GM19397 (cell line): ENCODE measurements around the gene DISP3.
"Not testable (repeated sequence)": the region's sequence is repeated elsewhere in the genome, so short reads cannot be mapped to it uniquely, and the experiment has no call there.

Experiments used
- ATAC-seq: cut with Tn5 transposase; IDR thresholded peaks from one replicate; pipeline ENCODE4 v1.9.1; 2021; ENCODE audit warnings: mild to moderate bottlenecking, moderate library complexity; ENCODE audit not compliant: unreplicated experiment

Gene DISP3

DNA sequence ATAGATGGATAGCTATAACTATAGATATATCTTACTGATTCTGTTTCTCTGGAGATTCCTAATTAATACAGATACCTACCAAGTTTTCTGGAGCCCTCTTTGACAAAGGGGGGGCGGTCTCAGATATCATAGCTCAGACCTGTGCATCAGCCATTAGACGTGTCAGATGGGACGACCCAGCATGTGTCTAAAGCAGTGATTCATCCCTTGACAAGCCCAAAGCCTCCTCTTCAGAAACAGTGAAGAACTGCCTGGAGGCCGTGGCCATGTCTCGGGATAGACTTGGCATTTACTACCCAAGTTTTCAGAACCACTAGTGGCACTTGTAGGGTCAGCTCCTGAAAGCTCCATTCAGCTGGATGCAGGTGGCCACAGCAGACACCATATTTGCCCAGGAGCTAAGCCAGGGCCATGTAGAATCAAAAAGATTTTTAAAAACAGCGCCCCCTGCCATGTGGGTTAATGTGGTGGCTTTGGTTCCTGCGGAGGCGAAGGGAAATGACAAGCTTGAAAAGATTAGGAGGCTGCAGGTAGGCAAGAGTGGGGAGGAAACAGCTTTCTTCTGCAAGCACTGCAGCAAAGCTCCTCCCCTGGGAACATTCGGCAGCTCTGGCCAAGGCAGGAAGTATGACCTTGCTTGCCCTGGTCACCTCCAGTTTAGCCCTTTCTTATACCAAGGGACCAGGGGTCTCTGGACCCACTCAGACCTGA, 93.1 kb downstream of the DISP3 start:
- no peak for ATAC-seq

DNA sequence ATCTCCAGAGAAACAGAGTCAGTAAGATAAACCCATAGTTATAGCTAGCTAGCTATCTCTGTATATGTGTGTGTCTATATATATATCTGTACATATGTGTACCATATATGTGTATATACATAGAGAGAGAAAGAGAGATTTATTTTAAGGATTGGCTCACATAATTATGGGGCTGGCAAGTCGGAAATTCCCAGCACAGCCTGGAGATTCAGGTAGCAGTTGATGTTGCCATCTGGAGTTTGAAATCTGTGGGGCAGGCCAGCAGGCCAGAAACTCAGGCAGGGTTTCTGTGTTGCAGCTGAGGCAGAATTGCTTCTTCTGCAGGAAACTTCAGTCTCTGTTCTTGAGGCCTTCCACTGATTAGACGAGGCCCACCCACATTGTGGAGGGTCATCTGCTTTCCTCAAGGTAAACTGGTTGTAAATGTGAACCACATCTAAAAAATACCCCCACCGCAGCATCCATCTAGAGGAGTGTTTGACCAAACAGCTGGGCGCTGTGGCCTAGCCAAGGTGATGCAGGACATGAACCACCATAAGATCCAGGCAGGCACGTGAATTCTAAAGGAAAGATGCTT, 94.2 kb downstream of the DISP3 start:
- ATAC-seq, result no peak

DNA sequence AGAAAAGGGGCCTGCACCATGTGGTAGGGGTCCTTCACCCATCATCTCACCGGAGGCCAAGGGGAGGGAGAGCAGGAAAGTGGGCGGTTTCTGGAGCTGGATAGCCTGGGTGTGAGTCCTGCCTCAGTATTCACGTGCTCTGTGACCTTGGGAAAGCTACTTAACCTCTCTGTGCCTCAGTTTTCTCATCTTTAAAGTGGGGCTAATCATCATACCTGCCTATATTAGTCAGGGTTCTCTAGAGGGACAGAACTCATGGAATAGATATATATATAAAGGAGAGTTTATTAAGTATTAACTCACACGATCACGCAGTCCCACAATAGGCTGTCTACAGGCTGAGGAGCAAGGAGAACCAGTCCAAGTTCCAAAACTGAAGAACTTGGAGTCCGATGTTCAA, 96.6 kb downstream of the DISP3 start:
- ATAC-seq, result no peak

DNA sequence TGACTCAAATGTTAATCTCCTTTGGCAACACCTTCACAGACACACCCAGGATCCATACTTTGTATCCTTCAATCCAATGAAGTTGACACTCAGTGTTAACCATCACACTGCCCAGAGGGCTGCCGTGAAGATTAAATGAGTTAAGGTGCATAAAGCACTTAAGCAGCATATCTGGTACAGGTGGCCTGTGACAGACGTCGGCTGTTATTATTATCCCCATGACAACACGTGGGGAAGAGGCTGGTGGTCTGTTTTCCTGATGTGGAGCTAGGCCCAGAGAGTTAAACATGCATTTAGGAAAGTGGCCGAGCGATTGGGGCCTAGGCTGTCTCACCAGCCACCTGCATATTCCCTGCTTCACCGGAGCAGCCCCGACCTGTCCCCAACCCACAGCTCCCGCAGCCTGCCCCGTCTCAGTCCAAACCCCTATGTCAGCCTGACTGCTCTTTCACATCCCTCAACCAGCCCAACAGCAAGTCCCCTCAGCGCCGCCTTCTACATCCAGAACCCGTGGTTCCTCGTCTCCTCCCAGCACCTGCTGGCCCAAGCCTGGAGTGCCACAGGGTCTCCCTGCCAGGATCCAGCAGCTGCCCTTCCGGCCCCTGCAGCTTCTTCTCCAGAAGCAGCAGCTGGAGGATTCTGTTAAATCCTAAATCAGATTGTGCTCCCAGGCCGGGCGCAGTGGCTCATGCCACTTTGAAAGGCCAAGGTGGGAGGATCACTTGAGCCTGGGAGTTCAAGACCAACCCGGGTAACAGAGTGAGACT, 97.3 kb downstream of the DISP3 start:
- ATAC-seq, result no peak

DNA sequence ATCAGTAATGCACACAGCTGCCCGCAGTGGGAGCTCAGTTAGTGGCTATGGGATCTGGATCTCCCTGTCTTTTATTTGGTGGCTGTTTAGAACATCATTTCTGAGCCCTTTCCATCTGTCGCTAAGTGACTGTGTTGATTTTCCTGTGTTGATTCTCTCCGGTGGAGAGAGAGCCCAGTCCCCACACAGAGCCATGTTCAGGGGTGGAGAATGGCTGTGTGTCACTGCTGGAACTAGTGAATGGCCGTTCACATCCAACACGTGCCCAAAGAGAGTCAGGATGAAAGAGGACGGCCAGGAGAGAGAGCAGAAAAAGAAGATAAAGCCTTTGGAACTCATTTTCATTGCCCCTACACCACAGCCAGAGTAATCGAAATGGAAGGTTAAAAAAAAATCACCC, 99.0 kb downstream of the DISP3 start:
- ATAC-seq, result no peak

DNA sequence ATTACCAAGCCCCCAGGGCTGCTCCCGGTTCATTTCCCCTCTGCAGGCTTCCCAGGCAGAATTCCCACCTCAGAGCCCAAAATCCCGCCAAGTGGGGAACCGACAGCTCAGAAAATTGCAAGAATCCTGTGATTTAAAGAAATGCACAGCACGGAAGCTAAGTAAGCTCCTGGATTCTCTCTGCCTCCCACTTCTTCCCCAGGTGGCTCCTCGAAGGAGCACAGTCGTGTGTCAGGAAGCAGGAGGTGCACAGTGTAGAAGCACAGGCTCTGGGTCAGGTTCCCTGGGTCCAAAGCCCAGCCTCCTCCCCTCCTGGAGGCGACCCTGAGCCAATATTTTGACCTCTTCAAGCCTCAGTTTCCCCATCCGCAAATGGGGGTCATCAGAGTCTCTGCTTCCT, 100.6 kb downstream of the DISP3 start:
- no peak for ATAC-seq

DNA sequence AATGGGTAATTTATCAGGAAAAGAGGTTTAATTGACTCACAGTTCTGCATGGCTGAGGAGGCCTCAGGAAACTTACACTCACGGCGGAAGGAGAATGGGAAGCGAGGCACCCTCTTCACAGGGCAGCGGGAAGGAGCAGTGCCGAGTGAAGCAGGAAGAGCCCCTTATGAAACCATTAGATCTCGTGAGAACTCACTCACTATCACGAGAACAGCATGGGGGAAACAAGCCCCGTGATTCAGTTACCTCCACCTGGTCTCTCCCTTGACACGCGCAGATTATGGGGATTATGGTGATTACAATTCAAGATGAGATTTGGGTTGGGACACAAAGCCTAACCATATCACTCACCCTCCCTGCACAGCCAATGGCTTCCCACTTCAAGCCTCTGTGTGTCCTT, 101.1 kb downstream of the DISP3 start:
- ATAC-seq, result not testable (repeated sequence)

DNA sequence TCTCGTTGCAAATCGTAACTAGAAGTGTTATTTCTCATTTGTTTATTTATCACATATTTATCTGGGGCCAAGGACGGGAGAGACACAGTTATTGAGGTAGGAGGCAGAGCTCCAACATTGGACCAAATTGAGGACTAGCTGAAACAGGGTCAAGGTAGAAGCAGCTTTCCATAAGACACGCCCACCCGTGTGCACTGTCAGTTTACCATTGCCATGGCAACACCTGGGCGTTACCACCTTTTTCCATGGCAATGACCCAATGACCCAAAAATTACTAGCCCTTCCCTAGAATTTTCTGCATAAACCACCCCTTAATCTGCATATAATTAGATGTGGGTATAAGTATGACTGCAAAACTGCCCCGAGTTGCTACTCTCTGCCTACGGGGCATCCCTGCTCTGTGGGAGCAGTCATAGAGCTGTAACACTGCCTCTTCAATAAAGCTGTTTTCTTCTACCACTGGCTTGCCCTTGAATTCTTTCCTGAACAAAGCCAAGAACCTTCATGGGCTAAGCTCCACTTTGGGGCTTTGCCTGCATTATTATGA, 102.6 kb downstream of the DISP3 start:
- no peak for ATAC-seq

DNA sequence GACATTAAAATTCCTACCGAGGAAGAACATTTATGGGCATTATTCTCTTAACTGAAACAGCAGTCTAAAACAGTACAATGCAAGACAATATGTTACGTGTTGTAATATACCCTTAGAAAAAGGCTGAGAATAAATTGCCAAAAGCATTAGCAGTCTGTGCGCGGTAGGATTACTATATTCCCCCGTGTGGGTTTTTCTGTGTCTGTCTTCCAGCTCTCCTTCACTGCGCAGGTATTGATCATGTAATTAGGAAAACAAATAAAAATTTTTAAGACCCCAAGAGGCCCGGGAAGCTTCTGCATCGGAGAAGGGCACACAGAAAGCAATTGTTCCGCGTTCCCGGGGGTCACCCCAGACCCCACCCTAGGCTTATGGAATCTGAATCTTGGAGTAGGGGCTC, 106.4 kb downstream of the DISP3 start:
- no peak for ATAC-seq
